ENCODE measurements around the gene PDK4. TPM values are rescaled to one million over a fixed set of nuclear protein-coding genes. Genes with fewer than 3 reads are reported as not detected.

The PDK4 gene
- total and polyA plus RNA-seq, 9 of the 15 experiments (the other 6 are each of a cell fraction or from before 2014, with no cell fraction given), result 0.03 to 0.24 (median 0.08) TPM; not detected in 2

GRCh38 chr7:95585426-95585789 is 10.9 kb downstream of the PDK4 start:
- no peaks in the 10 kb centered on the region for H3K27me3 ChIP-seq (ENCODE audit: control insufficient read depth in 2 of 2, insufficient read depth in 2 of 2, low read length in 2 of 2)
- no peak overlapping the region for H3K27ac ChIP-seq (ENCODE audit: extremely low read depth, low read depth, low read length)
- ChIA-PET CTCF (ENCODE audit: low intra/inter-chr PET ratio) (no interaction called here), POLR2A (interaction anchor here (0.6 to 0.7 kb wide), 2 partner anchors 10 to 429 kb away, joined by 3 read pairs; no protein-coding TSS in a partner anchor)
- BruUV-seq (replicated peaks), result no TSS peak
- H3K9ac ChIP-seq (ENCODE audit: insufficient read depth in 1 of 2, low read depth in 2 of 2, low read length in 2 of 2), result no peak overlapping the region
- TF ChIP-seq CAMTA2 (CRISPR knock-in tag; conservative IDR thresholded peaks at IDR 0.05), result no peak
- no peak for TF ChIP-seq FOXK2 (conservative IDR thresholded peaks at IDR 0.05 in 1 of 2, IDR thresholded peaks at IDR 0.05 in 1 of 2; ENCODE audit: low read depth in 2 of 2)
- no peak for TF ChIP-seq RFX5 (IDR thresholded peaks at IDR 0.05; ENCODE audit: low read depth, low read length)
- no peak for TF ChIP-seq BRF1 (IDR thresholded peaks at IDR 0.05; ENCODE audit: borderline replicate concordance, extremely low read depth, insufficient read length)
- TF ChIP-seq HBP1 (CRISPR knock-in tag; IDR thresholded peaks at IDR 0.05), result no peak
- TF ChIP-seq NR1H2 (CRISPR knock-in tag; IDR thresholded peaks at IDR 0.05), result no peak
- no peak for TF ChIP-seq BDP1 (IDR thresholded peaks at IDR 0.05; ENCODE audit: insufficient read depth, insufficient read length)
- no peak for TF ChIP-seq ZNF780A (CRISPR knock-in tag; IDR thresholded peaks at IDR 0.05)
- no peak for TF ChIP-seq ZNF431 (CRISPR knock-in tag; IDR thresholded peaks at IDR 0.05)
- no peak for TF ChIP-seq ZNF384 (IDR thresholded peaks at IDR 0.05; ENCODE audit: low read depth, low read length)
- TF ChIP-seq CREB1 (IDR thresholded peaks at IDR 0.05), result no peak
- TF ChIP-seq CREB1 (CRISPR knock-in tag; IDR thresholded peaks at IDR 0.05), result no peak
- H3K4me2 ChIP-seq (ENCODE audit: insufficient read depth, low read length), result no peak overlapping the region
- intact Hi-C loops (cut with micrococcal nuclease) (no loop called here), in situ Hi-C loops (cut with MboI) (no loop called here)
- no peaks in the 10 kb centered on the region for H4K20me1 ChIP-seq (replicated peaks; ENCODE audit: control insufficient read depth, insufficient read depth, low read length)
- WGBS (ENCODE audit: insufficient coverage, low coverage, missing lambda C conversion rate), result 0% methylated on average over 3 of the region's 3 CpGs
- H2AFZ ChIP-seq (ENCODE audit: low read depth, low read length), result no peak overlapping the region
- no peaks in the 10 kb centered on the region for H3K4me1 ChIP-seq (replicated peaks in 1 of 2; ENCODE audit: control insufficient read depth in 2 of 2, insufficient read depth in 2 of 2, low read length in 2 of 2)
- FAIRE-seq, result no peak
- H3K36me3 ChIP-seq (ENCODE audit: control insufficient read depth, insufficient read depth, low read length), result no peaks in the 10 kb centered on the region
- no peak for ATAC-seq
- DNase-seq (ENCODE audit: extremely low read depth in 1 of 4, low spot score in 3 of 4), result no peak
- no peaks in the 10 kb centered on the region for H3K9me3 ChIP-seq (replicated peaks; ENCODE audit: control insufficient read depth, insufficient read depth, low read depth, low read length)
- H3K79me2 ChIP-seq (ENCODE audit: control insufficient read depth, insufficient read depth, low read length), result no peaks in the 10 kb centered on the region
- H3K4me3 ChIP-seq, result no peak overlapping the region
- H3K9me1 ChIP-seq (ENCODE audit: control insufficient read depth, insufficient read depth, low read length), result no peaks in the 10 kb centered on the region

Data from K562 (cell line).